Astrocyte (in vitro differentiated cells and primary cell): ENCODE results near the gene FRMPD2.

ENCODE experiments used
- EZH2 ChIP-seq: IDR thresholded peaks from 2 replicates; pipeline ENCODE4 v1.6.1; 2012; ENCODE audit warnings: mild to moderate bottlenecking, low read length, inconsistent platforms; ENCODE audit not compliant: insufficient read depth
- TF ChIP-seq, protein P1 (sequence below): IDR thresholded peaks from 2 replicates; pipeline ENCODE4 v1.5.1; 2011; ENCODE audit warnings: low read depth, mild to moderate bottlenecking, inconsistent platforms, low read length, moderate library complexity; ENCODE audit not compliant: insufficient read depth

DNA sequence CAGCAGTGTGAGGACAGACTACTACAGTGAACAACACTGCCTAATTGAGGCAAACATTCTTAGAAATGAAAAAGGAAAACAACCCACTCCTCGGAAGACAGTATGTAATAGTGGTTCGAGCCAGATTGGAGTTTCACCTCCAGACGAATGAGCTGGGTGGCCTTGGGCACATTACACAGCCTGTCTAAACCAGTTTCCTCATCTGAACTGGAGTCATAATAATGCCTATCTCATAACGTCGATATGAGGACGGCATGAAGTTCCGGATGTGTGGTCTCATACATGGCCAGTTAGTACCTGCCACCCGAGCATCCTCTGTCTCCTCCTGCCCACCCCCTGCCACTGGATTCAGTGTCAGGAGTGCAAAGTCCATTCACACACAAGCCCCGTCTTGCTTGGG, 15.8 kb upstream of the FRMPD2 start:
- TF ChIP-seq, protein P1, sequence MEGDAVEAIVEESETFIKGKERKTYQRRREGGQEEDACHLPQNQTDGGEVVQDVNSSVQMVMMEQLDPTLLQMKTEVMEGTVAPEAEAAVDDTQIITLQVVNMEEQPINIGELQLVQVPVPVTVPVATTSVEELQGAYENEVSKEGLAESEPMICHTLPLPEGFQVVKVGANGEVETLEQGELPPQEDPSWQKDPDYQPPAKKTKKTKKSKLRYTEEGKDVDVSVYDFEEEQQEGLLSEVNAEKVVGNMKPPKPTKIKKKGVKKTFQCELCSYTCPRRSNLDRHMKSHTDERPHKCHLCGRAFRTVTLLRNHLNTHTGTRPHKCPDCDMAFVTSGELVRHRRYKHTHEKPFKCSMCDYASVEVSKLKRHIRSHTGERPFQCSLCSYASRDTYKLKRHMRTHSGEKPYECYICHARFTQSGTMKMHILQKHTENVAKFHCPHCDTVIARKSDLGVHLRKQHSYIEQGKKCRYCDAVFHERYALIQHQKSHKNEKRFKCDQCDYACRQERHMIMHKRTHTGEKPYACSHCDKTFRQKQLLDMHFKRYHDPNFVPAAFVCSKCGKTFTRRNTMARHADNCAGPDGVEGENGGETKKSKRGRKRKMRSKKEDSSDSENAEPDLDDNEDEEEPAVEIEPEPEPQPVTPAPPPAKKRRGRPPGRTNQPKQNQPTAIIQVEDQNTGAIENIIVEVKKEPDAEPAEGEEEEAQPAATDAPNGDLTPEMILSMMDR, result no peak
- TF ChIP-seq EZH2, result no peak
